GM13977 (cell line): ENCODE results near the gene ENPP3.

Experiments
- DNase-seq: peaks from one replicate; pipeline ENCODE4 v3.0.0; 2012; ENCODE audit warnings: low spot score
- CTCF ChIP-seq: IDR thresholded peaks from 2 replicates; pipeline ENCODE4 v1.5.1; 2012; ENCODE audit warnings: mild to moderate bottlenecking, control low read depth; ENCODE audit not compliant: insufficient read depth; ENCODE audit errors: extremely low read depth, missing control alignments
- in situ Hi-C: fragments of 300-500 bp; cut with MboI; formaldehyde crosslinking; loops from one replicate; pipeline ENCODE4 v1.12.0; 2022; ENCODE audit warnings: low sequenced_read_pairs, low pct_unique_long_range_greater_than_20kb, mixed read lengths, inconsistent platforms; ENCODE audit not compliant: unreplicated experiment

The ENPP3 gene

GRCh38 chr6:131657630-131658111 lies 20.6 kb downstream of the ENPP3 start:
- in situ Hi-C loops: no loop called here
- TF ChIP-seq CTCF: no peak
- no peak for DNase-seq

- no peak for DNase-seq
- TF ChIP-seq CTCF: no peak
- in situ Hi-C loops: no loop called here
These were observed 21.2 kb downstream of the ENPP3 start for GRCh38 chr6:131658287-131658686.

GRCh38 chr6:131660195-131660594 lies 23.1 kb downstream of the ENPP3 start:
- no peak for TF ChIP-seq CTCF
- no peak for DNase-seq

GRCh38 chr6:131663578-131664165 lies 26.6 kb downstream of the ENPP3 start:
- DNase-seq: no peak

More at GRCh38 chr6:131660195-131660594, 23.1 kb downstream of the ENPP3 start:
- in situ Hi-C loops: no loop called here

GRCh38 chr6:131669891-131670290 lies 32.8 kb downstream of the ENPP3 start:
- no peak for TF ChIP-seq CTCF
- in situ Hi-C loops: no loop called here
- no peak for DNase-seq

More at GRCh38 chr6:131663578-131664165, 26.6 kb downstream of the ENPP3 start:
- TF ChIP-seq CTCF: no peak
- in situ Hi-C loops: no loop called here

GRCh38 chr6:131673184-131673583 lies 36.1 kb downstream of the ENPP3 start:
- no peak for TF ChIP-seq CTCF
- in situ Hi-C loops: no loop called here
- DNase-seq: no peak
